GM23338 (cell line): ENCODE data around the gene PBX3. TPM values are rescaled to one million over a fixed set of nuclear protein-coding genes. Genes with fewer than 3 reads are reported as not detected.

ENCODE experiments used
- ATAC-seq: fragments of 200-7000 bp; cut with Tn5 transposase; 3 replicates; pipeline ENCODE4 v1.9.1; 2020
- DNase-seq: peaks from one replicate; pipeline ENCODE4 v3.0.0-alpha.2; 2015; ENCODE audit warnings: low spot score
- H2AFZ ChIP-seq: fragments of 200-600 bp; sonication (generic); 2 replicates; pipeline ENCODE4 v1.8.0; 2016; ENCODE audit warnings: antibody characterized with exemption, mild to moderate bottlenecking, moderate library complexity
- H3F3A ChIP-seq: fragments of 200-600 bp; sonication (generic); replicated peaks from 2 replicates; pipeline ENCODE4 v1.8.0; 2017; ENCODE audit warnings: antibody characterized with exemption, mixed run types, low read depth
- H3K27ac ChIP-seq: fragments of 200-600 bp; sonication (generic); 2 replicates; pipeline ENCODE4 v1.6.1; 2016; ENCODE audit warnings: low read depth
- H3K27me3 ChIP-seq: fragments of 200-600 bp; sonication (generic); 2 replicates; pipeline ENCODE4 v1.8.0; 2016; ENCODE audit warnings: mild to moderate bottlenecking, mixed run types, moderate library complexity; ENCODE audit not compliant: insufficient read depth
- H3K36me3 ChIP-seq: fragments of 200-600 bp; sonication (generic); 2 replicates; pipeline ENCODE4 v1.8.0; 2016; ENCODE audit warnings: mild to moderate bottlenecking; ENCODE audit not compliant: insufficient read depth
- H3K4me1 ChIP-seq: fragments of 200-600 bp; sonication (generic); 2 replicates; pipeline ENCODE4 v1.8.0; 2016; ENCODE audit warnings: mild to moderate bottlenecking, moderate library complexity; ENCODE audit not compliant: insufficient read depth
- H3K4me2 ChIP-seq: fragments of 200-600 bp; sonication (generic); 2 replicates; pipeline ENCODE4 v1.7.1; 2017; ENCODE audit warnings: mixed run types
- H3K4me3 ChIP-seq: fragments of 200-600 bp; sonication (generic); 2 replicates; pipeline ENCODE4 v1.6.1; 2016; ENCODE audit warnings: mixed run types
- H3K79me2 ChIP-seq: fragments of 200-600 bp; sonication (generic); replicated peaks from 2 replicates; pipeline ENCODE4 v1.8.0; 2017; ENCODE audit warnings: mild to moderate bottlenecking; ENCODE audit not compliant: insufficient read depth
- H3K9me2 ChIP-seq: fragments of 200-600 bp; sonication (generic); 2 replicates; pipeline ENCODE4 v1.8.0; 2017; ENCODE audit not compliant: insufficient read depth
- H4K20me1 ChIP-seq: fragments of 200-600 bp; sonication (generic); replicated peaks from 2 replicates; pipeline ENCODE4 v1.8.0; 2017; ENCODE audit warnings: mild to moderate bottlenecking; ENCODE audit not compliant: insufficient read depth
- H3K27ac Mint-ChIP-seq: 2 replicates; pipeline ENCODE4 v1.8.0; 2020; ENCODE audit warnings: inconsistent platforms, mild to moderate bottlenecking, moderate library complexity, mixed read lengths
- H3K27me3 Mint-ChIP-seq: 3 replicates; pipeline ENCODE4 v1.8.0; 2022; ENCODE audit warnings: low read depth, mild to moderate bottlenecking, moderate library complexity, mixed read lengths, inconsistent platforms; ENCODE audit not compliant: insufficient read depth, poor library complexity
- H3K36me3 Mint-ChIP-seq: 3 replicates; pipeline ENCODE4 v1.8.0; 2021; ENCODE audit warnings: low read depth, mild to moderate bottlenecking, inconsistent platforms, moderate library complexity, mixed read lengths
- H3K4me1 Mint-ChIP-seq: 3 replicates; pipeline ENCODE4 v1.8.0; 2020; ENCODE audit warnings: mild to moderate bottlenecking, inconsistent platforms, mixed read lengths
- H3K4me3 Mint-ChIP-seq: 3 replicates; pipeline ENCODE4 v1.8.0; 2021; ENCODE audit warnings: moderate library complexity, mild to moderate bottlenecking, inconsistent platforms, mixed read lengths
- H3K9me3 Mint-ChIP-seq: 3 replicates; pipeline ENCODE4 v1.8.0; 2020; ENCODE audit warnings: moderate library complexity, mild to moderate bottlenecking, inconsistent platforms, mixed read lengths
- CREB1 ChIP-seq: fragments of 250-450 bp; sonication (Bioruptor Pico); IDR thresholded peaks from 2 replicates; pipeline ENCODE4 v1.5.0; 2020; ENCODE audit warnings: low read depth, mild to moderate bottlenecking, moderate library complexity
- CTCF ChIP-seq, 2 experiments: fragments of 200-600 bp in 1 of 2; sonication (generic) in 1 of 2; conservative IDR thresholded peaks; 2 replicates each; pipeline versions ENCODE4 v1.5.1 to v1.6.1; 2016 to 2017; ENCODE audit warnings: antibody characterized with exemption in 2 of 2, low read depth in 2 of 2, mild to moderate bottlenecking in 2 of 2, moderate library complexity in 1 of 2
- EZH2 ChIP-seq: fragments of 200-600 bp; sonication (generic); IDR thresholded peaks from one replicate; pipeline ENCODE4 v1.8.0; 2017; ENCODE audit warnings: antibody characterized with exemption, mild to moderate bottlenecking, low read depth; ENCODE audit not compliant: unreplicated experiment
- EZH2phosphoT487 ChIP-seq: fragments of 200-600 bp; sonication (generic); IDR thresholded peaks from one replicate; pipeline ENCODE4 v1.8.1; 2018; ENCODE audit warnings: antibody characterized with exemption; ENCODE audit not compliant: unreplicated experiment
- NANOG ChIP-seq: IDR thresholded peaks from 2 replicates; pipeline ENCODE4 v1.6.1; 2016; ENCODE audit warnings: antibody characterized with exemption, borderline replicate concordance
- POLR2AphosphoS5 ChIP-seq: IDR thresholded peaks from 2 replicates; pipeline ENCODE4 v1.6.1; 2016; ENCODE audit warnings: antibody characterized with exemption, low read depth
- STAT1 ChIP-seq: IDR thresholded peaks from one replicate; pipeline ENCODE4 v1.6.1; 2016; ENCODE audit warnings: antibody characterized with exemption; ENCODE audit not compliant: unreplicated experiment
- ZNF114 ChIP-seq: fragments of 250-450 bp; sonication (Bioruptor Pico); IDR thresholded peaks from 2 replicates; pipeline ENCODE4 v1.5.0; 2020; ENCODE audit warnings: mild to moderate bottlenecking, moderate library complexity
- ZNF331 ChIP-seq: fragments of 250-450 bp; sonication (Bioruptor Pico); IDR thresholded peaks from 2 replicates; pipeline ENCODE4 v1.5.0; 2020; ENCODE audit warnings: low read depth, mild to moderate bottlenecking, moderate library complexity
- ZNF462 ChIP-seq: fragments of 250-450 bp; sonication (Bioruptor Pico); IDR thresholded peaks from 2 replicates; pipeline ENCODE4 v1.5.0; 2020; ENCODE audit warnings: mild to moderate bottlenecking, moderate library complexity
- polyA plus RNA-seq: library from polyadenylated mRNA; unstranded; fragments of >200 nt; fragmentation: Nextera tagmentation; extraction: Ambion mirVana; gene quantifications from 2 replicates; pipeline ENCODE4 v1.2.1, GENCODE V29; 2016
- total RNA-seq: library from RNA; depleted of rRNA; stranded (reverse); fragments of >200 nt; shearing (Covaris generic); gene quantifications from 2 replicates; pipeline ENCODE4 v1.2.3, GENCODE V29; 2014

The PBX3 gene
- total and polyA plus RNA-seq, 2 experiments from 2014 or later: 28.9 to 50.5 TPM

GRCh38 chr9:125749287-125749935, 2.2 kb downstream of the PBX3 start (continued):
- TF ChIP-seq ZNF462 (no peak), EZH2 (no peak), ZNF114 (no peak), POLR2AphosphoS5 (no peak), EZH2phosphoT487 (no peak), NANOG (no peak), STAT1 (no peak)

- Mint-ChIP-seq H3K36me3 (peaks cover 14% of the 10 kb centered on the region), H3K4me1 (peaks cover 61% of the 10 kb centered on the region), H3K27me3 (peaks cover 13% of the 10 kb centered on the region), H3K27ac (no peak overlapping the region), H3K4me3 (peak overlapping the region; percentile 96), H3K9me3 (no peaks in the 10 kb centered on the region)
- H3F3A ChIP-seq: no peaks in the 10 kb centered on the region
- DNase-seq (no peak), ATAC-seq (no peak)
- H3K36me3 ChIP-seq: no peaks in the 10 kb centered on the region
- H3K4me1 ChIP-seq: peaks cover 69% of the 10 kb centered on the region
- TF ChIP-seq ZNF331 (CRISPR knock-in tag): no peak
- no peak for TF ChIP-seq NANOG
- TF ChIP-seq STAT1: no peak
- TF ChIP-seq CREB1 (CRISPR knock-in tag): no peak
- no peak for TF ChIP-seq POLR2AphosphoS5
- no peak for TF ChIP-seq ZNF114
- TF ChIP-seq EZH2: no peak
- no peak for TF ChIP-seq EZH2phosphoT487
- no peak for TF ChIP-seq CTCF (conservative IDR thresholded peaks at IDR 0.05; ENCODE audit: low read depth in 2 of 2)
- no peak overlapping the region for H2AFZ ChIP-seq
- H3K27me3 ChIP-seq: peaks cover 1% of the 10 kb centered on the region; the same call in 1 of the 2 replicates
- peak overlapping the region; percentile 87 for H3K4me3 ChIP-seq
- H4K20me1 ChIP-seq: no peaks in the 10 kb centered on the region
- H3K9me2 ChIP-seq: no peaks in the 10 kb centered on the region
- H3K27ac ChIP-seq: peak overlapping the region; percentile 74
- H3K79me2 ChIP-seq: peaks cover 61% of the 10 kb centered on the region
- H3K4me2 ChIP-seq: peak overlapping the region; percentile 92
Observed at GRCh38 chr9:125749951-125750626, 2.9 kb downstream of the PBX3 start.
